ENCODE data around the gene NUP62.

DNA sequence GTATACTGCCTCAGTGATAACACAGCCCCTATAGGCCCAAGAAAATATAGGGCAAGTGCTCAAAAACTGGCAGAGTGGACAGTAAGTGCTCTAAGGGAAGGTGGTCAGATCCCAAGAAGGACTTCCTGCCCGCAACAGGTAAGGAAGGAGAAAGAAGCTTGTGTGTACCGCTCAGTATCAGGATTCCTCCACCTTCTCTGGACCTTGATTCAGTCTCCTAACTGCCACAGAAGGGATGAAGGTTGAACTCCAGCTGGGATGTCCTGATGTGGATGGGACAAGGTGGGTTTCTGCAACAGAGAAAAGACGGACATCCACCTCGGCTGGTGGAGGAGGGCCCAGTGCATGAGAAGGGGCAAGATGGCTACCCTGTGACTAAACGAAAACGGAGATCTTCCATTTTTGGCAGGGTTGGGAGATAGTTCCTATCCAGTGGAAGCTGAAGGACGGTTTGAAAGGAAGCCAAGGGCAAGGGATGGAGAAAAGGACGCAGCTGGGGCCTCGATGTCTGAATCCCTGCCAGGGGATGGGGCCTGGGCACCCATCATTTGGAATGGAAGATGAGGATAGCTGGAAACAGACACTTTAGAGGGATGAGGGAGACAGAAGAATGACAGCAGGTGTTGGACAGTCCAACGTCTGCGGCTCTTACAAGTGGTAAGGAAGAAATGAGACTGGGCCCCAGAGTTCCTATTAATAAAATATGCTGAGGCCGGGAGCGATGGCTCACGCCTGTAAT, 1.6 kb downstream of the NUP62 start:
- no peak for TF ChIP-seq CTCF (IDR thresholded peaks at IDR 0.05)
- TF ChIP-seq POLR2A (IDR thresholded peaks at IDR 0.05): no peak

Measured in right lobe of liver (tissue), 4 donors.